GM21825 (cell line): ENCODE data around the gene HDAC5.
"Not testable (repeated sequence)": the region's sequence is repeated elsewhere in the genome, so short reads cannot be mapped to it uniquely, and the experiment has no call there.

Experiments
- ATAC-seq: cut with Tn5 transposase; IDR thresholded peaks from one replicate; pipeline ENCODE4 v1.9.1; 2021; ENCODE audit warnings: mild to moderate bottlenecking, moderate library complexity; ENCODE audit not compliant: unreplicated experiment

The HDAC5 gene

DNA sequence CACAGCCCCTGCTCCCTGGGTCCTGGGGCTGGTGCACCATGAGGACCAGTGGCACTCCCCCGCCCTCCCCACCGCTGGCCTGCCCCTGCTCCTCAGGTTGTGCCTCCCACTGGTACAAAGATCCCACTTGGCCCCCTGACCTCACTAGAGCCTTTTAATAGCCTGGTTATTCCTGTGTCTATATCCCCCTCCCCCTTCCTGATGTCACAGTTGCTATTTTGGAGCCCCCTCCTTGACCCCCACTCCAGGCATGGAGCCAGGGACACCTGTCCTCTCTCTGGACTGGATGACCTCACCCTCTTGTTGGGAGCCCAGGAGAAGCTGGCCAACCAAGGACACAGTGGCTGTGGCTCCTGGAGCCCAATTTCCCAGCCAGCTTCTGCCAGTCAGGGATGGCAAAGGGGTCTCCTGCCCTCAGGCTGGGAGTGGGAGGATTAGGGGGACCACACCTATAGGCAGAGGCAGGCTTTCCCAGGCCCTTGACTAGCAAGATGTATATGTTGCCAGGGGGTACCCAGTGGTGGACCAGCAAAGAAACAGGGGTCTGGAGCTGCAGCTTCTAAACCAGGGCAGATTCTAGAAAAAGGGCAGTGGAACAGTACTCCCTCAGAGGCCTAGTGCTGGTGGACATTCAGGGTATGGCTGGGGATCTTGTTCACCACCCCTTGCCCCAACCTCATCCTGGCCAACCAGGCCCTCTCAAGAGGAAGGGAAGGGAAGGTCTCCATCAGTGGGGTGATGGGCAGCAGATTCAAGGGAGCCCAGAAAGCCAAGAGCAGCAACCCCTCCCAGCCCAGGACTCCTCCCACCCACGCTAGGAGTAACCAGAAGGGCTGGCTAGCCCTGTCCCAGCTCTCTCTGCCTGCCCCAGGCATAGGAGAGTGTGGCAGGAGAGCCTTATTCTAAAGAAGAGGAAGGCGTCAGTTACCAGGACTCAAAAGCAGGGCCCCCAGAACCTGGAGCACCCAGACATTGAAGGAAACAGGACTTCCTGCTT is 10.9 kb downstream of the HDAC5 start:
- no peak for ATAC-seq

DNA sequence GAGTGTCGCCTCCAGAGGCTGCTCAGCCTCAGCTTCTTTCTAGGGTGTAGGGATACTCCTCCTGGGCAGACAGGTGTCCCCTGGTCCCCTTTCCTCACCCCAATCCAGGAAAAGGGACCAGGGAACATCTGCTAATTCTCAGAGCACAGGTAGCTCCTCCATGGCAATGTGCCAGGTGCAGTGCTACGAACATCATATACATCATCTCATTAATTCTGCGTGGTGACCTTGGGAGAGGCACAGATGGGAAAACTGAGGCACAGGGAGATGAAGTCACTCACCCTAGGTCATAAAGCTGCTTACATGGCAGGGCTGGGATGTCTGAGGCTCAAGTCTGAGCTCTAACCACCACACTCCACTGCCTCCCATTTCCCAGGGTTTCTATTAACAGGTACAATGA is 11.7 kb downstream of the HDAC5 start:
- ATAC-seq, result no peak

DNA sequence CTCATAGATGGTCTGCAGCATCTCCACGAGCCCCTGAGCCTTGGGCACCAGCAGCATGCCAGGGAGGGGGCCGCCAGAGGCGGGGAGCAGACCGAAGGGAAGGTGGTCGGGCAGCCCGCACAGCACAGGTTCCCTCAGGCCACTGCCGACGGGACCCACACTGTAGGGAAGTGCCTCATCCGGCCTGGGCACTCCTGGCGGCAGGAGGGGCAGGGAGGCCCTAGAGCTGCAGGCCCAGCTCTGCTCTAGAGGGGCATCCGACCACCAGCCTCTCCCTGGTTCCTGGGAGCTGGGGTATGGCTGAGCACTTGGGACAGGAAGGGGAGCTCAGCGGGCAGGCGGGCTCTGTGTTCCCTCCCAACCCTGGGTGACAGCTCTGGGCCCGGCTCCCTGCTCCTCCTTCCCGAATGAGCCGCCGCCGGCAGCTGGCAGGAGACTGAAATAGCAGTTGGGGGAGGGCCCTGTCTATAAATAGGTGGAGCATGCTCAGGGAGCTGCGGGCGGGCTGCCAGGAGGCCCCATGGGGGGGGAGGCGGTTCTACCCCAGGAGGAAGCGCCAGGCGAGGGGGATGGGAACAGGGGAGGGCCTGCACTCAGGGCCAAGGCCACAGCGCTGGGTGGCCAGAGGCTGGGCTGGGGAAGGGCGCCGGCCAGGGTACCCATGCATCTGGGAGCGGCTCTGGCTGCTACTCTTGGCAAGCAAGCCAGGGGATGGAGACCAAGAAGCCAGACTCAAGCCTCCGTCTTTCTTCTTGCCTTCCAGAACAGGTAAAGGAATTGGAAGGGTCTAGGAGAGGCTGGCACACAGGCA is 12.4 kb downstream of the HDAC5 start:
- peak; percentile 69 for ATAC-seq

GRCh38 chr17:44110011-44110686 is 13.3 kb downstream of the HDAC5 start:
- no peak for ATAC-seq

DNA sequence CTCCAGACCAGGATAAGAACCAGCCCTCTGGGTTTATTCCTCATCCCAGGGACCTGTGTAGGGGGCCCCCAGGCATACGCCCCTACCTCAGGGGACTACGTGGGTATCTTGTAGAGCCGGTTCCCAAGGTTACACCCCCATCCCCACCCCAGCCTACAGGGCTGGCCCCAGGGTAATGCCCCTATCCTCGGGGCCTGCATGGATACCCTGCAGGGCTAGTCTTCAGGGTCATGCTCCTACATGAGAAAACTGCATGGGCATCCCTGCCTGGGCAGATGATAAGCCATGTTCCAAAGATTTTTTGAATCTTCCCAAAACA is 14.2 kb downstream of the HDAC5 start:
- no peak for ATAC-seq

DNA sequence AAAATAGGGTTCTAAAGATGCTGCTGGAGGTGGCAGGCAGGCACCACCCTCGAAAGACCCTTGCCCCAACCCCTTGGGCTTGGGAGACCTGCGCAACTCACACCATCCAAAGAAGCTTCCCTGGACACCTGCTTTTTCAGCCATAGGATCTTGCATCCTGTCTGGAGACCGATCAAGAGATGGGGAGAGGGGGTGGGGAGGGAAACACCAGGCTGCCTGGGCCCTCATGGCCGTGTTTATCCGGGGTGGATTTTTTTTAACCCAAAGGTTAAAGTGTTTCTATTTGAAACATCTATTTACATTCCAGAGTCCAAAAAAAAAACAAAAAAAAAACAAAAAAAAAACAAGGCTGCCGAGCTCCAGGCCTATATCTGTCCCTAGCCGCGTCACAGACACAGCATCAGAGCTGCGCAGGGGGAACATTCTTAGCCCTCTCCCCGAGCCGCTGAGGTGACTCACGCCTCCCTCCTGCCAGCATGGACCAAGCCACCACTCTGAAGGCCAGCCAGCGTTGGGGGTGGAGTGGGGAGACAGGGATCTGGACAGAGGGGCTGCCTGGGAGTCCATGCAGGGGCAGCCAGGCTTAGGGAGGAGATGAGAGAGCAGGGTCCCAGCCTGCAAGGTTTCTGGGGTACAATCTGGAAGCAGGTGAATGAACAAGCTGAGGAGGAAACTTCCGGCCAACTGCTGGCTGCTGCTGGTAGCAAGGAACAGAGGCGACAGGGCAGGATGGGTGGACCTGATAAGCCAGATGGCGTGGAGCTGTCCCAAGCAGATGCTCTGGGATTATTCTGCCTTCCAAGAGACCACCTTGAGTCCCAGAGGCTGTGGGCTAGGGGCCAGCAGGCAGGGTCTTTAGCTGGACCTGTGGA is 14.8 kb downstream of the HDAC5 start:
- ATAC-seq, result no peak

- ATAC-seq, result no peak
Measured at GRCh38 chr17:44106801-44107200, 16.6 kb downstream of the HDAC5 start.

- ATAC-seq, result no peak
Measured at GRCh38 chr17:44105941-44106340, 17.5 kb downstream of the HDAC5 start.

- ATAC-seq, result no peak
Measured at GRCh38 chr17:44105483-44105882, 18.0 kb downstream of the HDAC5 start.

GRCh38 chr17:44102849-44103622 is 20.4 kb downstream of the HDAC5 start:
- no peak for ATAC-seq

- ATAC-seq, result not testable (repeated sequence)
Measured at GRCh38 chr17:44101858-44102257, 21.6 kb downstream of the HDAC5 start.

- no peak for ATAC-seq
Measured at GRCh38 chr17:44097110-44097958, 26.1 kb downstream of the HDAC5 start.

GRCh38 chr17:44095647-44096496 is 27.6 kb downstream of the HDAC5 start:
- ATAC-seq, result no peak

GRCh38 chr17:44095388-44095646 is 28.1 kb downstream of the HDAC5 start:
- no peak for ATAC-seq

GRCh38 chr17:44094701-44095387 is 28.6 kb downstream of the HDAC5 start:
- no peak for ATAC-seq

DNA sequence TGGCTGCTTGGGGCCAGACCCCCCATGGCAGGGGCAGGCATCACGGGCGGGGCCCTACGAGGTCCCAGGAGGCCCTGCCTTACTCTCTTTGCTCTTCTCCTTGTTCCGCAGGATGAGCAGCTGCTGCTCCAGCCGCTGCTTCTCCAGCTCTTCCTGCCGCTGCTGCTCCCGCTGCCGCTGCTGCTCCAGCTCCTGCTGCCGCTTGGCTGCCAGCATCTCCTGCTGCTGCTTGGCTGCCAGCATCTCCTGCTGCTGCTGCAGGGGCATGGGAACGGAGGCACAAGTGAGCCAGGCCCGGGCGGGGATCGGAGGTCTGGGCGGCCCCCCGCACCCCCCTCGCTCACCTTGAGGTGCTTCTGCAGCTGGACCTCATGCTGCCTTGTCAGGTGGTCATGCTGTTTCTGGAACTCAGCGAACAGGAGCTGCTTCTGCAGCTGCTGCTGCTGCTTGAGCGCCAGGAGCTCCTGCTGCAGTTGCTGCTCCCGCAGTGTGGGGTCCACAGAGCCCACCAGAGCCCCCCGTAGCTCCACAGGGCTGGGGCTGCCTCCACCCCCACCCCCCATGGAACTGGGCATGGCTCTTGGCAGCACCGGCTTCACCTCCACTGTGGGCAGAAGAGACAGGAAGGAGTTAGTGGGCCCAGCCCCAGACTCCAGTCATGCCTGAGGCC is 30.1 kb downstream of the HDAC5 start:
- no peak for ATAC-seq

- no peak for ATAC-seq
Measured at GRCh38 chr17:44092051-44092450, 31.4 kb downstream of the HDAC5 start.
